Right lung (tissue), 5 donors: ENCODE data around the gene ATP6V1C2. TPM values are rescaled to one million over a fixed set of nuclear protein-coding genes. Genes with fewer than 3 reads are reported as not detected.
"Not testable (repeated sequence)": the region's sequence is repeated elsewhere in the genome, so short reads cannot be mapped to it uniquely, and the experiment has no call there.

Source experiments
- DNase-seq, 2 donors: peaks; one replicate each; pipeline ENCODE4 v3.0.0-alpha.2; 2013
- polyA plus RNA-seq, 5 donors: library from polyadenylated mRNA; unstranded; fragments of 120-200 nt; gene quantifications; one replicate each; pipeline versions ENCODE4 v1.2.1 to v1.2.3, GENCODE V29; 2013; ENCODE audit warnings: inconsistent platforms in 1 of 5, low replicate concordance in 1 of 5; ENCODE audit not compliant: insufficient read length in 5 of 5, insufficient read depth in 1 of 5

Gene ATP6V1C2
- polyA plus RNA-seq, 5 donors = 2.5 to 3.5 (median 2.9) TPM

GRCh38 chr2:10765461-10765860 lies 44.0 kb downstream of the ATP6V1C2 start:
- no peak for DNase-seq

GRCh38 chr2:10765914-10766313 lies 44.5 kb downstream of the ATP6V1C2 start:
- no peak for DNase-seq

GRCh38 chr2:10768063-10768507 lies 46.7 kb downstream of the ATP6V1C2 start:
- DNase-seq = no peak

- no peak for DNase-seq
Measured at GRCh38 chr2:10770956-10771750, 49.7 kb downstream of the ATP6V1C2 start.

GRCh38 chr2:10771786-10772185 lies 50.4 kb downstream of the ATP6V1C2 start:
- DNase-seq = no peak

GRCh38 chr2:10772201-10772867 lies 50.9 kb downstream of the ATP6V1C2 start:
- DNase-seq = no peak

GRCh38 chr2:10772868-10773215 lies 51.4 kb downstream of the ATP6V1C2 start:
- no peak for DNase-seq

- DNase-seq = no peak
Measured at GRCh38 chr2:10773821-10774341, 52.5 kb downstream of the ATP6V1C2 start.

- no peak for DNase-seq
Measured at GRCh38 chr2:10774394-10774793, 53.0 kb downstream of the ATP6V1C2 start.

- no peak for DNase-seq
Measured at GRCh38 chr2:10775021-10775780, 53.8 kb downstream of the ATP6V1C2 start.

- DNase-seq = no peak
Measured at GRCh38 chr2:10775831-10776230, 54.4 kb downstream of the ATP6V1C2 start.

- DNase-seq = no peak
Measured at GRCh38 chr2:10776231-10776977, 55.0 kb downstream of the ATP6V1C2 start.

GRCh38 chr2:10777111-10777841 lies 55.8 kb downstream of the ATP6V1C2 start:
- DNase-seq = no peak

GRCh38 chr2:10777842-10778723 lies 56.7 kb downstream of the ATP6V1C2 start:
- no peak for DNase-seq

GRCh38 chr2:10778724-10779115 lies 57.3 kb downstream of the ATP6V1C2 start:
- DNase-seq = no peak

GRCh38 chr2:10779776-10780490 lies 58.5 kb downstream of the ATP6V1C2 start:
- DNase-seq = no peak

GRCh38 chr2:10780491-10780820 lies 59.0 kb downstream of the ATP6V1C2 start:
- DNase-seq = no peak

- DNase-seq = not testable (repeated sequence)
Measured at GRCh38 chr2:10780821-10781220, 59.4 kb downstream of the ATP6V1C2 start.

- DNase-seq = no peak
Measured at GRCh38 chr2:10781746-10782145, 60.3 kb downstream of the ATP6V1C2 start.
